GM19372 (cell line): ENCODE measurements around the gene EXOC2.
"Not testable (repeated sequence)": the region's sequence is repeated elsewhere in the genome, so short reads cannot be mapped to it uniquely, and the experiment has no call there.

ENCODE experiments used
- ATAC-seq: cut with Tn5 transposase; IDR thresholded peaks from one replicate; pipeline ENCODE4 v1.9.1; 2021; ENCODE audit warnings: mild to moderate bottlenecking, low read depth, moderate library complexity; ENCODE audit not compliant: unreplicated experiment

Gene EXOC2

GRCh38 chr6:683742-684440, 9.0 kb downstream of the EXOC2 start:
- no peak for ATAC-seq

DNA sequence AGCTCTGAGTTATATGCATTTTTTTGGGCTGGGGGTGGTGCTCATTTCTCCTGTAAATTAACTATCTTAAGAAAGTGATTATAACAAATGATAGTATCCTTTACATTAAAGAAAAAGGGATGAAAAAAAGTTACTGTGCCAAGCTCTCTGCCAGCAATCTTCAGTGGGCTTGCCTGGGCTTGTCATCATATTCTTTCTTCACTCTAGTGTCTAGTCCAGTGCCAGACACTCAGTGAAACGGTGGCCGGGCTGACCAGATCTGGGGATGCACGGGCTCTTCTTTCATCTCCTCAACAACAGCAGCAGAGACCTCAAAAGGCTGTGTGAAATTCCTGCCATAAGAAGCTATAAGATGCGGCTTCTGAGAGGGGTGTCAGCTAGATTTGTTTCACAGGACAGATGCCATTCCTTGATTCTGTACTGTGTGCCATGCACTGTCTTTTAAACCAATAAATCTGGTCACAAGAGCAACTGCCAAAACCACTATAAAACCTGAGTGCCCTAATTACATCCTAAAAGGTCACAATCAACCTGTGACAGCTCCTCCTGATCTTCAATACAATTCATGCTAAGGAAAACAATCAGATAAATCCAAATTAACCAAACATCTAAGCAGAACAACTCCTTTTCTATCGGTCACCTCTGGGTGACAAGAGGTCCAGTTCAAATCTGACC, 12.1 kb downstream of the EXOC2 start:
- ATAC-seq, result no peak

DNA sequence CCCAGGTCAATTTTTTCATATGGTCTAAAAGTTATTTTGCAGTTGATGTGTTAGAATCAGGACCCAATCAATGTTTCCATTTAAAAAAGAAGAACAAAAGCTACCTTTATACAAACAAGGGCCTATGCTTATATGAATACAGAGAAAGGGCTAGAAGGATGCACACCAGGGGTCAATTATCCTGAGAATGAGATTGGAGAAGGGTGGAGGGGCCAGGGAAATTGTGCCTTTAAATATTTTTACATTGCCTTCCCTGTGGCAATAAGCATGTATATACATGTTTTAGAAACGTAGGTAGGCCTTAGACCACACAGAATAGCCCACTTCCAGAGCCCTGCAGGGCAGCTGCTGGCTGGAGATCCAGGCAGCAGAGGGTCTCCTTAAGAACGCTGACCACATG, 12.7 kb downstream of the EXOC2 start:
- no peak for ATAC-seq

- ATAC-seq, result no peak
Observed at GRCh38 chr6:679282-679681, 13.7 kb downstream of the EXOC2 start.

DNA sequence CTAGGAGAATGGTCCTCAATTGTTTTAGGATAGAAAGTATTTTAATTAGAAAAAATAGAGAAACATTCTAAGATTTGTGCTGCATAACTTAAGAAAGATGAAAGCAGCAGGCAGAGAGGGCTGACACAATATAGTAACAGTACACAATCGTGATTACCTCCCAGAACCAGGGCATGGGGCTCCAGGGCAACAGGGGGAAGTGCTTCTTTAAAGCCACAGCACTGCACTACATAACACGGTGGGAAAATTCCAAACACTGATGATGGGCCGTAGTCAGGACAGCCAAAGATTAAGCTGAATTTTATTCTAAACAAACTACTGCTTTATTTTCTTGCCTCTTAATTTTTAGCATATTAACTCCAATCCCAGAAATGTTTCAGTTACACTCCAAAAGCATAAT, 14.4 kb downstream of the EXOC2 start:
- no peak for ATAC-seq

DNA sequence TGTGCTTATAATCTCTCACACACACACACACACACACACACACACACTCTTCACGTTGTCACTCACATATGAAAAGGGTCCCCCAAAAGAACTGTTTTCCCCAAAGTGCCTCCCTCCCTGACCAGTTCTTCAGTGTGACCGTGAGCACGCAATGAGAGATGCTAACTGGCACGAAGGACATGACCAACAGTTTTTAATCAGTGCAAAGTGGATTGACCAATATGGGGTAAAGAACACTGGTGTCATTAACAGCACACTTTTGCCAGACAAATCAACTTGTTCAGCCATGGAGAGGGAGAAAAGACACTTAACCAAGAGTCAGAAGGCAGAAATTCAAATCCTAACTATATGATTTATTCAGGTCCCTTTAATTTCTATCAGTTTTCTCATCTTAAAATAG, 15.0 kb downstream of the EXOC2 start:
- no peak for ATAC-seq

- ATAC-seq, result no peak
Observed at GRCh38 chr6:674956-675355, 18.0 kb downstream of the EXOC2 start.

DNA sequence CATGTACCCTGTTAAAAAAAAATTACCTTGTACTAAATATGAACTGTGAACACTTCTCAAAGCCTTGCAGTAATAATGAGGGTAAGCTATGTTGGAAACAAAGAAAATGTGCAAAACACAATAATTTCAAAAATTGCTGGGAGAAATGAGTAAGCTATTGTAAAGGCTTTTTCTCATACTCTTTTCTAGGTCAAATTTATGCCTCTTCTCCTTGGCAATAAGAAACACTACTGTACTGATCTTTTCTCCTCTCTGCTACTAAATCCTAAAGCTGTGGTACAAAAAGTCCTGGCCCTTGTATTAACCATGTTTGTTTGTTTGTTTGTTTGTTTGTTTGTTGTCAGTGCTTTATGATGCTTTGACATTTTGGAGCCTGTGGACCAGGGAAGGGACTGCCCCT, 18.5 kb downstream of the EXOC2 start:
- no peak for ATAC-seq

GRCh38 chr6:667253-667927, 25.5 kb downstream of the EXOC2 start:
- no peak for ATAC-seq

DNA sequence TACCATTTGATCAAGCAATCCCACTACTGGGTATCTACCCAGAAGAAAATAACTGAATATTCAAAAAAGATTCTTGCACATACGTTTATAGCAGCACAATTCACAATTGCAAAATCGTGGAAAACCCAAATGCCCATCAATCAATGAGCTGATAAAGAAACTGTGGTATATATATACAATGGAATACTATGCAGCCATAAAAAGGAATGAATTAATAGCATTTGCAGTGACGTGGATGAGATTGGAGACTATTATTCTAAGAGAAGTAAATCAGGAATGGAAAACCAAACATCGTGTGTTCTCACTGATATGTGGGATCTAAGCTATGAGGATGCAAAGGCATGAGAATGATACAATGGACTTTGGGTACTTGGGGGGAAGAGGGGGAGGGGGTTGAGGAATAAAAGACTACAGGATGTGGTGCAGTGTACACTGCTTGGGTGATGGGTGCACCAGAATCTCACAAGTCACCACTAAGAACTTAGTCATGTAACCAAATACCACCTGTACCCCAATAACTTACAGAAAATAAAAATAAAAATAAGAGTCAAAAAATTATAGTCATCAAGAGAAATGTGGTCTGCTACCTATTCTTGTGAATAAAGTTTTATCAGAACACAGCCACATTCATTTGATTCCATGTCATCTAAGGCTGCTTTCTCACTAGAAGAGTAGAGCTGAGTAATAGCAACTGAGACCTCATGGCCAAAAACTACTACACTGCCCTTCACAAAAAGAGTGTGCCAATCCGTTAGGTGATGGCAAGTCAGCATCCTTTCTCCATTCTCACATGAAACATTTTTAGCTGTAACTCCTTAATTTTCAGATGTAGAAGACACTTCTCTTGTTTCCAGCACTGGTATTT, 27.3 kb downstream of the EXOC2 start:
- ATAC-seq, result no peak

DNA sequence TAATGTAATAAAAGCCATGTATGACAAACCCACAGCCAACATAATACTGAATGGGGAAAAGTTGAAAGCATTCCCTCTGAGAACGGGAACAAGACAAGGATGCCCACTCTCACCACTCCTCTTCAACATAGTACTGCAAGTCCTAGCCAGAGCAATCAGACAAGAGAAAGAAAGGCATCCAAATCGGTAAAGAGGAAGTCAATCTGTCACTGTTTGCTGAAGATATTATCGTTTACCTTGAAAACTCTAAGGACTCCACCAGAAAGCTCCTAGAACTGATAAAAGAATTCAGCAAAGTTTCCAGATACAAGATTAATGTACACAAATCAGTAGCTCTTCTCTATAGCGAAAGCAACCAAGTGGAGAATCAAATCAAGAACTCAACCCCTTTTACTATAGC, 29.2 kb downstream of the EXOC2 start:
- ATAC-seq, result not testable (repeated sequence)

DNA sequence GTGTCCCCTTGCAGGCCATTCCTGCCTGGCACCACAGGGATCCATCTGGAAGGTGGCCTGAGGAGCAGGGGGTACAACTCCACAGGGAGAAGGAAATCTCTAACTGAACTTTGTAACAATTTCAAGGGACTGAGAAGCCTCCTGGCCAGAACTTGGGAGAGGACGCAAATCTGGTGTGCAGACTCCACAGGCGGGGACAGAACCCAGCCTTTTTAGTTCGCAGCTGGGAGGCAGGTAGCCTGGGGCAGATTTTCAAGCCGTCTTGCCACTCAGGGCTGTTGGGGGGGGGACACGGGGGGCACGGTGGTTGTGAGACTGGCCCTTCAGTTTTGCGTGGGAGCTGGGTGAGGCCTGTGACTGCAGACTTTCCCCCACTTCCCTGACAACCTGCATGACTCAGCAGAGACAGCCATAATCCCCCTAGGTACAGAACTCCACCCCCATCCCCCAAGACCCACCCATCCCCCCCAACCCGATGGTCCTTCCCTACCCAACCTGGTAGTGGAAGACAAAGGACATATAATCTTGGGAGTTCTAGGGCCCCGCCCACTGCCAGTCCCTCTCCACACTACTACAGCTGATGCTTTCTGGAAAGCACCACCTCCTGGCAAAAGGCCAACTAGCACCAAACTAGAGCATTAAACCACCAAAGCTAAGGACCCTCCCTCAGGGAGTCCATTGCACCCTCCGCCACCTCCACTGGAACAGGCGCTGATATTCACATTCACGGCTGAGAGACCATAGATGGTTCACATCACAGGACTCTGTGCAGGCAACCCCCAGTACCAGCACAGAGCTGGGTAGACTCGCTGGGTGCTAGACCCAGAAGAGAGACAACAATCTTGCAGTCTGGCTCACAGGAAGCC, 33.0 kb downstream of the EXOC2 start:
- no peak for ATAC-seq

DNA sequence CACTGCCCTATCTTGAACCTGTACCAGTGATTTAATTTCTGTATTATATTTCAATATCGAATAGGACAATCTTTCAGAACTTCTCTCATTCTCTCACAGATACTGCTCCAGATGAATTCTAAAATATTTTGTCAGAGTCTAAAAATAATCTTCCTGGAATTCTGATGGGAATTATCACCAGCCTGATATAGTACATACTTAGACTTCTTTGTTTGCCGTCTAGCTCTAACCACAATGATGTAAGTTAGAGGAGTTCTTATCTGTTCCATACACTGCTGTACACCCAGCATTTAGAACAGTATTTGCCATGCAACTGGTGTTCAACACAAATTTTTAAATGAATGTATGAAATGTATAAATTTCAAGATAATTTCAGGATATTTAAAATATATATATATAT, 34.7 kb downstream of the EXOC2 start:
- ATAC-seq, result no peak

- ATAC-seq, result no peak
Observed at GRCh38 chr6:657743-658142, 35.2 kb downstream of the EXOC2 start.

DNA sequence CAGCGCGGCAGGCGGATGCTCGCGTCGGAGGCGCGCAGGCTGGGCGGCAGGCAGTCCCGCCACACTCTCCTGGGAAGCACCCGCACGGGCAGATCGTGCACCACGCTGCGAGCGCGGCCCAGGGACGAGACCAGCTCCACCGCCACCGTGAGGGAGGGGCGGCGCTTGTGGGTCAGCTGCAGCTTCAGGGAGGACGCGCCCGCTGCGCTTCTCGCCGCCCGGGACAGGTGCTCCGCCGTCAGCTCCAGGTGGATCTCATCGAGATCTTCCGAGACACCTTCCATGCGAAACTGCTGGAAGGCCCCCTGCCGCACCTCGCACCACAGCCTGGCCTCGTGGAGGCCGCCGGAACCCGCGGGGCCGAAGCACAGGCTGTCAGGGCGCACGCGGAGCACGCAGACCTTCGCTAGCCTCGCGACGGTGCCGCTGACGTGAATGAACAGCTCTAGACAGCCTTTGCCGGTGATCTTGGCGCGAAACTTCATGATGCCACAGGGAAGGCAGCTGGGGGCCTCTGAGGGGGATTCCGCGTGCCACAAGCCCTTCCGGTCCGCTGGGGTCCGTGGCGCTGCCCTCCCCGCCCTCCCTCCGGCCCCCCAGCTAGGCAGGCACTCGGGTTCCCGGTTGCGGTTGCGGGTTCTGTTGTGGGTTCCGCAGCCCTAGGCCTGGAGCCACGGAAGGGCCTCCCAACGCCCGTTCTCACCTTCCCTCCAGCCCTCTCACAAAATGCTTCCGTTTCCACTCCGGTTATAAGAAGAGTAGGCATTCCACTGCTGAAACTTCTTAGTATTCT, 36.3 kb downstream of the EXOC2 start, which contains the start of gene HUS1B:
Gene HUS1B, minus strand, starts transcription at position 641 of the 793 bp plus-strand sequence. Its CDS starts 156 bp downstream, at position 485.
- ATAC-seq, result no peak

DNA sequence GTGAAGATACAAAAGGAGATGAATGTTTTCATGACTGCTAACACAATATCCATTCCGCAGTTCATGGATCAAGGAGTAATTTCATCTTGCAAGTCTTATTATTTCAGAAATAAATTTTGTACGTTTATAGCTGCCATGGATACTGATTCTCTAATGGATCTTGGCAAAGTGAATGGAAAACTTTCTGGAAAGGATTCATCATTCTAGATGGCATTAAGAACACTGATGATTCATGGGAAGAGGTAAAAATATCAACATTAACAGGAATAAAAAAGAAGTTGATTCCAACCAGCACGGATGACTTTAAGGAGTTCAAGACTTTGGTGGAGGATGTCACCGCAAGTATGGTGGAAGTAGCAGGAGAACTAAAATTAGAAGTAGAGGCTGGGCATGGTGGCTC, 38.8 kb downstream of the EXOC2 start:
- no peak for ATAC-seq

DNA sequence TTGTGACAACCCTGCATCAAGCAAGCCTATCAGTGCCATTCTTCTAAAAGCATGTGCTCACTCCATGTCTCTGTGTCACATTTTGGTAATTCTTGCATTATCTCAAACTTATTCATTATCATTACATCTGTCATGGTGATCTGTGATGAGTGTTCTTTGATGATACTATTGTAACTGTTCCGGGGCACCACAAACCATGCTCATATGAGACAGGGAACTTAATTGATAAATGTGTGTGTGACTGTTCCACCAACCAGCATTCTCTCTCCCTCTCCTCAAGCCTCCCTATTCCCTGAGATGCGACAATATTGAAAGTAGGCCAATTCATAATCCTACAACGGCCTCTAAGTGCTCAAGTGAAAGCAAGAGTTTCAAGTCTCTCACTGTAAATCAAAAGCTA, 40.1 kb downstream of the EXOC2 start:
- ATAC-seq, result no peak

DNA sequence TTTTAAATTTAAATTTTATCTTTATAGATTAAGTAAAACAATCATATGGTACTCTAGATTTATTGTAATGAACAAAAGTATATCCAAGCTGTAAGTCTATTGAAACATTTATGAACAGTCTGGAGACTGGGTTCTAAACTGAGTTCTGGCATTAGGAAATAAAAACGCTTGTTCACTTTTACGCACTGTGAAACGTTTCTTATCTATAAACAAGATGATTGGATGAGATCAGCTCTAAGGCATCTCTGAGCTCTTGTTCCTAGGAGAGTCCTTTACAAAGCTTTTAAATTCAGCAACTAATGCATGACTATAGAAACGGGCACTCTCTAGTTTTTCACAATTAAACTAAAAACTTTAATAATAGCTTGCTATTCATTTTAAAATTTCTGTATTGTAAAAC, 42.8 kb downstream of the EXOC2 start:
- no peak for ATAC-seq

DNA sequence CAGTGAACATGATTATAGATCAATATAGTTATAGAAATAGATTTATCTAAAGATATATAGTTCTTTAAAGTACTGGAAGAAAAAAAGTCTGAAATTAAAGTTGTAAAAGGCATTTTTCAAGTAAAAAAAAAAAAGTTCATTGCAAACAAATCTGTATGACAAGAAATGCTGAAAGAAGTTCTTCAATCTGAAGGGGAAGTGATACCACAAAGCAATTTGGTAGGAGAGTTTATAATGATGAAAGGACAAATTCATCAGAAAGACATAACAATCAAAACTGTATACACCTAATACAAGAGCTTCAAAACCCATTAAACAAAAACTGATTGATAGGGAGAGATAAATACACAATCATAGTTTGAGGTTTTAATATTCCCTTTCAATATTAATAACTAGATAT, 50.1 kb downstream of the EXOC2 start:
- ATAC-seq, result no peak
